T-helper 2 cell treated with Interferon-gamma antibody and Interleukin-4, amounts not matched to agents 100 ng/mL and 5 ng/mL, for 36 hours (primary cell): ENCODE data around the gene MIPOL1. TPM values are rescaled to one million over a fixed set of nuclear protein-coding genes. Genes with fewer than 3 reads are reported as not detected.
"Not testable (repeated sequence)": the region's sequence is repeated elsewhere in the genome, so short reads cannot be mapped to it uniquely, and the experiment has no call there.

Experiments used
- intact Hi-C: fragments of 100-400 bp; cut with micrococcal nuclease; formaldehyde crosslinking; loops from one replicate; pipeline ENCODE4 v1.15.1; 2023
- total RNA-seq: library from RNA; stranded (reverse); gene quantifications from 2 replicates; pipeline ENCODE4 v1.2.3, GENCODE V29; 2022

MIPOL1 gene
- total RNA-seq, 1 donor from 2014 or later: not detected

- intact Hi-C loops: loop anchor here (1.0 kb wide), 1 partner anchor 644 kb away; no protein-coding TSS in a partner anchor
Observed at GRCh38 chr14:37230551-37231194, 32.9 kb downstream of the MIPOL1 start.

GRCh38 chr14:37232907-37233481 lies 35.3 kb downstream of the MIPOL1 start:
- intact Hi-C loops: no loop called here

- intact Hi-C loops: no loop called here
Observed at GRCh38 chr14:37234222-37234621, 36.5 kb downstream of the MIPOL1 start.

GRCh38 chr14:37236044-37236443 lies 38.3 kb downstream of the MIPOL1 start:
- intact Hi-C loops: not testable (repeated sequence)

DNA sequence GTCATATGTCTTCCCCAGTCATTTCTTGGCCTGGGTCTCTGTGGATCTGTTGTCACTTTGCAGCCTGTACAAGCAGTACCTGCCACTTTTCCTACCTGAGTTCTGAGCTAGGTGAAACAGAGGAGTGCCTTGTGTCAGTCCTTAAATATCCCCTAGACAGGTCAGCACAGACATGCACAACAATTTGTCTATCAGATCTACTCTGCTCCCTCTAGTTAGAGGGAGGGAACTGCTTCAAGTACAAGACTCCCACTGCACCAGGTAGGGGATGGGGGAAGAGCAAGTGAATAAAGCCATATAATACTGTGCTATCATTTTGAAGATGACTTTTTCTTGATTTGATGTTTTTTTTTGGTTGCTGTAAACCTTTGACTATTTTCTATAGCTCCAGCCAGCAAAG lies 39.4 kb downstream of the MIPOL1 start:
- intact Hi-C loops: no loop called here

GRCh38 chr14:37237735-37238200 lies 40.0 kb downstream of the MIPOL1 start:
- intact Hi-C loops: no loop called here

- intact Hi-C loops: no loop called here
Observed at GRCh38 chr14:37241198-37241597, 43.5 kb downstream of the MIPOL1 start.

DNA sequence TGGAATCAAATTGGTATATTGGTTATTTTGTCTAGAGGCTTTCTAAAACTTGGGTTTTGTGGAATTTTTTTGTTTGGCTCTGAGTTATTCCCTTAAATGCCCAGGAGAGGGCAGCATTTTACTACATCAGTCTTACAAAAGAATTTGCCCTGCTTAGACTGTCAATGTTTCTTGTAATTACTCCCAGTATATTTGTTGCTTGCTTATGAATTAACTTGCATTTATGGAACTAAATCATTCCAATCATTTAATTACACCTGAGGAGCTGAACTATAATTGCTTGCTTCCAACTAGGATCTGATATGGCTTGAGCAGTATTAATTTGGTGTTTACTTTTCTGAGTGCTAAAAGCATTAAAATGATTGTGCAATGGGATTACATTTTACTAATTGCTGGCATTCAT lies 48.7 kb downstream of the MIPOL1 start:
- intact Hi-C loops: loop anchor here (1.0 kb wide), 1 partner anchor 628 kb away; no protein-coding TSS in a partner anchor

- intact Hi-C loops: no loop called here
Observed at GRCh38 chr14:37247791-37248461, 50.2 kb downstream of the MIPOL1 start.

DNA sequence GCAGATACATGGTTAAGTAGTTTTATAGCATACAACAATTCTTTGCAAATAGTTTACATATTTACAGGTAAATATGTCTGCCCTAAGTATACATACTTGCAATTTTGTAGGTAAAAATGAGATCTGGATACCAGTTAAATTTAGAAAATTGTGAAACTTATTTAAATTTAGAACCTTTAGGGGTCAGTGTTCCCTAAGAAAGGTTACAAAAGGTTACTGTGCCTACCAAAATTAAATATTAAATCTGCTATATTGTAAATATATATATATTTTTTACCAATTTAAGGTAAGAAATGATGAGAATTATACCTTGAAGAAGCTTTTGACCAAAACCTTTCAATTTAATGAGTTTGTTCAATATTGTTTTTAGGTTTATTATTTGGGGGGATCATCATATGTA lies 54.0 kb downstream of the MIPOL1 start:
- intact Hi-C loops: no loop called here

- intact Hi-C loops: no loop called here
Observed at GRCh38 chr14:37252434-37252833, 54.7 kb downstream of the MIPOL1 start.

- intact Hi-C loops: no loop called here
Observed at GRCh38 chr14:37253905-37254304, 56.2 kb downstream of the MIPOL1 start.

GRCh38 chr14:37254411-37254947 lies 56.7 kb downstream of the MIPOL1 start:
- intact Hi-C loops: no loop called here

GRCh38 chr14:37257501-37258070 lies 59.8 kb downstream of the MIPOL1 start:
- intact Hi-C loops: no loop called here

DNA sequence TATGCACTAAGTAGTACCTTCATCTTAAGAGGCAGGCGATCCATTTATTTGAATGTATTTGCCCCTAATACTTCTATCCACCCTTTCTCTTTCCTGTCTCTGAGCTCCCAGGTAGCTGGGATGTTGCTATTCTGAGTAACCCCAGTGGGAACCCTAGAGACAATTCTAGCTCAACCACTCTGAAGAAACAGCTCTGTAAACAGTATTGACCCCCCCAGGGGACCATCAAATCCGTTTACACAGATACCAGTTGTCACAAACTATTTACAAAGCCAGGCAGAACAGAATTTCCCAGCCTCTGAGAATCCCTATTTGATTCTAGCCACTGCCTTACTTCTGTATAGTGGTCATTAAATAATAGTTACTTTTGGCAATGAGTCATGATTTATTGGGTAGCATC lies 64.9 kb downstream of the MIPOL1 start:
- intact Hi-C loops: no loop called here

- intact Hi-C loops: no loop called here
Observed at GRCh38 chr14:37263656-37264236, 66.0 kb downstream of the MIPOL1 start.

DNA sequence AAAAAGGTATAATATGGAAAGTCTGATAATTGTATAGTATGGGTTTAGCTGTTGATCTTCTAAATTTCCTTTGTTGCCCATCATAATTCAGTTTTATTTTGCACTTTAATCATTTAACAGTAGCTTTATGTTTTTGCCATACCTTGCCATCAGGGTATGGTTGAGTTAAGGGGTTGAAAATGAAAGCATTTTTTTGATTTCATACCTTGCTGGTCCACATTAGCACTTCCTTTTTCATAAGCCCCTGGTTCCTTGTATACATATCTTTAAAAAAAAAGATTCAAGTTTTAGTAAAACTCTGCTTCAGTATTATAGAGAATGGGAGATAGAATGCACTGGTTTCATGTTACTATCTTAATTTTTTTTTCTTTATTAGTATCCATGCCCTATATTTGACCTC lies 71.1 kb downstream of the MIPOL1 start:
- intact Hi-C loops: no loop called here

DNA sequence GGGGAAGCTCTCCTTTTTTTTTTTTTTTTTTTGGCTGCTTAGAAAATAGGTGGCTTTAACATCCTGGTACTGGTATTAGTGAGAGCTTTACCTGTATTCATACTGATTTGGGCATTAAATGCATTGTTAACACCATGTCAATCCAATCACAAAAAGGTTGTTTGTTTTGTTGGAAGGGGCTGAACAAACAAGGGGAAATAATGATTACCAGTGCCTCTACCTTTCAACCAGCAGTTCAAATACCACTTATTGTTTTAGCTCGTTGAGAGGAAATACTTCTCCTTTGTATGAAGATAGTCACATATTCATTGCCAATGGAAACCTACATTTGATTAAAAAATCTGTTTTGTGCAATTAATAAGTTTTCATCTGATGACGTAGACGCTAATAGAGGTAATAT lies 72.9 kb downstream of the MIPOL1 start:
- intact Hi-C loops: no loop called here

- intact Hi-C loops: no loop called here
Observed at GRCh38 chr14:37272569-37272968, 74.8 kb downstream of the MIPOL1 start.

- intact Hi-C loops: no loop called here
Observed at GRCh38 chr14:37274652-37275051, 76.9 kb downstream of the MIPOL1 start.

DNA sequence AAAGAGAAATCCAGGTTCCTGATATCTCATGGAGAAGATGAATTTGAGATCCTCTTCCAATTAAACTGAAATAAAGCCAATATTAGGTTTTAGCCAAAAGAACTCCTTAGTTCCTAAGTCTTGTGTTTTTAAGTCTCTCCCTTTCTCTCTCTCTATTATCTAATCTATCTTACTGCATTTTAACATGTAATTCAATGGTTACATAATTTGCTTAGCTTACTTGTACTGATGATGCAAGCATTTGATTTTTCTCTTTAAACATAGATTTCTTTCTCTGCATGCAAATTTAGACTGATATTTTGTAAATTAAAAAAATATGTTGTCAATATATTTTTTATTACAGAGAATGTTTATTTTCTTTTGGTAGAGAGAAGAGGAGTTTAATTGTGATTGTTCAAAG lies 78.2 kb downstream of the MIPOL1 start:
- intact Hi-C loops: no loop called here
